ENCODE data around the gene LRRN1. TPM values are rescaled to one million over a fixed set of nuclear protein-coding genes. Genes with fewer than 3 reads are reported as not detected.

LRRN1 gene
- total and polyA plus RNA-seq, 4 donors, result 0.45 to 7.1 (median 2.3) TPM

- Histone ChIP-seq H3K4me1 (ENCODE audit: control insufficient read depth in 5 of 5, insufficient read depth in 5 of 5, low read length in 5 of 5) (no peaks in the 10 kb centered on the region), H3K27me3 (ENCODE audit: control insufficient read depth in 3 of 3, insufficient read depth in 3 of 3, low read length in 2 of 3) (no peaks in the 10 kb centered on the region), H3K4me3 (no peak overlapping the region), H3K27ac (ENCODE audit: low read depth in 1 of 2, low read length in 1 of 2) (no peak overlapping the region), H3K36me3 (ENCODE audit: control insufficient read depth in 4 of 4, insufficient read depth in 4 of 4, low read length in 4 of 4) (peaks cover 0 to 4% (median 0%) of the 10 kb centered on the region in 4 donors), H3K9ac (ENCODE audit: insufficient read depth in 1 of 2, low read length in 2 of 2) (no peak overlapping the region), H3K9me3 (ENCODE audit: control insufficient read depth in 4 of 4, insufficient read depth in 3 of 4, low read length in 3 of 4) (no peaks in the 10 kb centered on the region)
- no peak for TF ChIP-seq CTCF (IDR thresholded peaks at IDR 0.05; ENCODE audit: control extremely low read depth, extremely low read depth)
- ATAC-seq (ENCODE audit: insufficient read depth, low FRiP score) (no peak), DNase-seq (no peak)
- WGBS, 2 donors, result 37 to 72% methylated on average over 5 of the region's 5 CpGs
Observed at GRCh38 chr3:3817865-3818264, 18.6 kb downstream of the LRRN1 start.

GRCh38 chr3:3821777-3822176 is 22.5 kb downstream of the LRRN1 start:
- H3K4me3 ChIP-seq, result no peak overlapping the region
- H3K4me1 ChIP-seq (ENCODE audit: control insufficient read depth in 5 of 5, insufficient read depth in 5 of 5, low read length in 5 of 5), result no peaks in the 10 kb centered on the region
- ATAC-seq (ENCODE audit: insufficient read depth, low FRiP score) (no peak), DNase-seq (no peak)
- no peak for TF ChIP-seq CTCF (IDR thresholded peaks at IDR 0.05; ENCODE audit: control extremely low read depth, extremely low read depth)
- H3K9me3 ChIP-seq (ENCODE audit: control insufficient read depth in 4 of 4, insufficient read depth in 3 of 4, low read length in 3 of 4), result no peaks in the 10 kb centered on the region
- H3K36me3 ChIP-seq (ENCODE audit: control insufficient read depth in 4 of 4, insufficient read depth in 4 of 4, low read length in 4 of 4), result peaks cover 0 to 7% (median 0%) of the 10 kb centered on the region in 4 donors
- H3K27ac ChIP-seq (ENCODE audit: low read depth in 1 of 2, low read length in 1 of 2), result no peak overlapping the region
- 91% methylated on average over 4 of the region's 4 CpGs for WGBS, 2 donors
- H3K9ac ChIP-seq (ENCODE audit: insufficient read depth in 1 of 2, low read length in 2 of 2), result no peak overlapping the region
- no peaks in the 10 kb centered on the region for H3K27me3 ChIP-seq (ENCODE audit: control insufficient read depth in 3 of 3, insufficient read depth in 3 of 3, low read length in 2 of 3)

GRCh38 chr3:3825035-3825434 is 25.8 kb downstream of the LRRN1 start:
- no peak for TF ChIP-seq CTCF (IDR thresholded peaks at IDR 0.05; ENCODE audit: control extremely low read depth, extremely low read depth)
- WGBS, 2 donors, result 84 to 89% methylated on average over 3 of the region's 3 CpGs
- Histone ChIP-seq H3K36me3 (ENCODE audit: control insufficient read depth in 4 of 4, insufficient read depth in 4 of 4, low read length in 4 of 4) (peaks cover 0 to 7% (median 0%) of the 10 kb centered on the region in 4 donors), H3K27ac (ENCODE audit: low read depth in 1 of 2, low read length in 1 of 2) (no peak overlapping the region), H3K9ac (ENCODE audit: insufficient read depth in 1 of 2, low read length in 2 of 2) (no peak overlapping the region), H3K27me3 (ENCODE audit: control insufficient read depth in 3 of 3, insufficient read depth in 3 of 3, low read length in 2 of 3) (no peaks in the 10 kb centered on the region), H3K9me3 (ENCODE audit: control insufficient read depth in 4 of 4, insufficient read depth in 3 of 4, low read length in 3 of 4) (peaks cover 0 to 2% (median 0%) of the 10 kb centered on the region in 4 donors), H3K4me1 (ENCODE audit: control insufficient read depth in 5 of 5, insufficient read depth in 5 of 5, low read length in 5 of 5) (no peaks in the 10 kb centered on the region), H3K4me3 (no peak overlapping the region)
- DNase-seq (no peak), ATAC-seq (ENCODE audit: insufficient read depth, low FRiP score) (no peak)

- no peak for DNase-seq
- no peak overlapping the region for H3K9ac ChIP-seq (ENCODE audit: insufficient read depth in 1 of 2, low read length in 2 of 2)
- H3K27ac ChIP-seq (ENCODE audit: low read depth in 1 of 2, low read length in 1 of 2), result no peak overlapping the region
- 86 to 88% methylated on average over 4 of the region's 4 CpGs for WGBS, 2 donors
- H3K9me3 ChIP-seq (ENCODE audit: control insufficient read depth in 4 of 4, insufficient read depth in 3 of 4, low read length in 3 of 4), result peaks cover 0 to 2% (median 0%) of the 10 kb centered on the region in 4 donors
- H3K4me3 ChIP-seq, result no peak overlapping the region
- ATAC-seq (ENCODE audit: insufficient read depth, low FRiP score), result no peak
- H3K36me3 ChIP-seq (ENCODE audit: control insufficient read depth in 4 of 4, insufficient read depth in 4 of 4, low read length in 4 of 4), result peaks cover 0 to 3% (median 0%) of the 10 kb centered on the region in 4 donors
- TF ChIP-seq CTCF (IDR thresholded peaks at IDR 0.05; ENCODE audit: control extremely low read depth, extremely low read depth), result no peak
- H3K27me3 ChIP-seq (ENCODE audit: control insufficient read depth in 3 of 3, insufficient read depth in 3 of 3, low read length in 2 of 3), result no peaks in the 10 kb centered on the region
- no peaks in the 10 kb centered on the region for H3K4me1 ChIP-seq (ENCODE audit: control insufficient read depth in 5 of 5, insufficient read depth in 5 of 5, low read length in 5 of 5)
Observed at GRCh38 chr3:3826521-3826920, 27.3 kb downstream of the LRRN1 start.

Measured in lung (tissue), 12 donors.